Fibroblast of lung (primary cell): ENCODE measurements around the gene SKP1.

Experiments
- EZH2 ChIP-seq: IDR thresholded peaks from 2 replicates; pipeline ENCODE4 v1.5.1; 2012; ENCODE audit warnings: low read length, control low read depth, mild to moderate bottlenecking; ENCODE audit errors: missing control alignments
- TF ChIP-seq, protein P1 (sequence below), 2 donors: IDR thresholded peaks in 1 of 2; conservative IDR thresholded peaks in 1 of 2; 1 replicate in 1 of 2; 2 replicates in 1 of 2; pipeline ENCODE4 v1.5.1; 2011 to 2012; ENCODE audit warnings: low read length in 2 of 2, control low read depth in 1 of 2, inconsistent platforms in 1 of 2, low read depth in 1 of 2, mild to moderate bottlenecking in 1 of 2

DNA sequence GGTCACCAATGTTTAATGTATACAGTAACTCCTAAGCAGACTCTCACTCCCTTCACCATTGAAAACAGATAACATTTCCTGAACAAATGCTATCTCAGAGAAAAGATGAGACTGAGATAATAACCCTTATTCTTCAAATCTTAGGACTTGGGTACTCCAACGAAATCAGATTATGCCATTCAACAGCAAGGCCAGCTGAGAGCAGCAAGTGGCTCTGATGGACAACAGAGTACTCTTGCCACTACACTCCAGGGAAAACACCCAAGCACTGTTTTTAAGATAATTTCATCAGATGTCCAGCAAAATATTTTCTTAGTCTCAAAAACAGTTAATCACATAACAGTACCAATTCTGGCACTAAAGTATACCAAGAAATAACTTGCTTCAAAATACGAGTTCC, 39.0 kb upstream of the SKP1 start:
- TF ChIP-seq, protein P1, sequence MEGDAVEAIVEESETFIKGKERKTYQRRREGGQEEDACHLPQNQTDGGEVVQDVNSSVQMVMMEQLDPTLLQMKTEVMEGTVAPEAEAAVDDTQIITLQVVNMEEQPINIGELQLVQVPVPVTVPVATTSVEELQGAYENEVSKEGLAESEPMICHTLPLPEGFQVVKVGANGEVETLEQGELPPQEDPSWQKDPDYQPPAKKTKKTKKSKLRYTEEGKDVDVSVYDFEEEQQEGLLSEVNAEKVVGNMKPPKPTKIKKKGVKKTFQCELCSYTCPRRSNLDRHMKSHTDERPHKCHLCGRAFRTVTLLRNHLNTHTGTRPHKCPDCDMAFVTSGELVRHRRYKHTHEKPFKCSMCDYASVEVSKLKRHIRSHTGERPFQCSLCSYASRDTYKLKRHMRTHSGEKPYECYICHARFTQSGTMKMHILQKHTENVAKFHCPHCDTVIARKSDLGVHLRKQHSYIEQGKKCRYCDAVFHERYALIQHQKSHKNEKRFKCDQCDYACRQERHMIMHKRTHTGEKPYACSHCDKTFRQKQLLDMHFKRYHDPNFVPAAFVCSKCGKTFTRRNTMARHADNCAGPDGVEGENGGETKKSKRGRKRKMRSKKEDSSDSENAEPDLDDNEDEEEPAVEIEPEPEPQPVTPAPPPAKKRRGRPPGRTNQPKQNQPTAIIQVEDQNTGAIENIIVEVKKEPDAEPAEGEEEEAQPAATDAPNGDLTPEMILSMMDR (conservative IDR thresholded peaks at IDR 0.05 in 1 of 2, IDR thresholded peaks at IDR 0.05 in 1 of 2; ENCODE audit: low read depth in 1 of 2, low read length in 2 of 2): no peak
- no peak for TF ChIP-seq EZH2
